ENCODE measurements around the gene GNAT1.

GRCh38 chr3:50151728-50152127 is 39.7 kb upstream of the GNAT1 start:
- TF ChIP-seq CTCF (IDR thresholded peaks at IDR 0.05), result no peak
- TF ChIP-seq POLR2A (IDR thresholded peaks at IDR 0.05), result no peak

Data from thyroid gland (tissue), 4 donors.